GM18519 (cell line): Measurements from ENCODE around the gene TAPBP.
"Not testable (repeated sequence)": the region's sequence is repeated elsewhere in the genome, so short reads cannot be mapped to it uniquely, and the experiment has no call there.

Experiments used
- ATAC-seq: cut with Tn5 transposase; IDR thresholded peaks from one replicate; pipeline ENCODE4 v1.9.1; 2021; ENCODE audit warnings: mild to moderate bottlenecking, moderate library complexity; ENCODE audit not compliant: unreplicated experiment, low FRiP score

TAPBP gene

DNA sequence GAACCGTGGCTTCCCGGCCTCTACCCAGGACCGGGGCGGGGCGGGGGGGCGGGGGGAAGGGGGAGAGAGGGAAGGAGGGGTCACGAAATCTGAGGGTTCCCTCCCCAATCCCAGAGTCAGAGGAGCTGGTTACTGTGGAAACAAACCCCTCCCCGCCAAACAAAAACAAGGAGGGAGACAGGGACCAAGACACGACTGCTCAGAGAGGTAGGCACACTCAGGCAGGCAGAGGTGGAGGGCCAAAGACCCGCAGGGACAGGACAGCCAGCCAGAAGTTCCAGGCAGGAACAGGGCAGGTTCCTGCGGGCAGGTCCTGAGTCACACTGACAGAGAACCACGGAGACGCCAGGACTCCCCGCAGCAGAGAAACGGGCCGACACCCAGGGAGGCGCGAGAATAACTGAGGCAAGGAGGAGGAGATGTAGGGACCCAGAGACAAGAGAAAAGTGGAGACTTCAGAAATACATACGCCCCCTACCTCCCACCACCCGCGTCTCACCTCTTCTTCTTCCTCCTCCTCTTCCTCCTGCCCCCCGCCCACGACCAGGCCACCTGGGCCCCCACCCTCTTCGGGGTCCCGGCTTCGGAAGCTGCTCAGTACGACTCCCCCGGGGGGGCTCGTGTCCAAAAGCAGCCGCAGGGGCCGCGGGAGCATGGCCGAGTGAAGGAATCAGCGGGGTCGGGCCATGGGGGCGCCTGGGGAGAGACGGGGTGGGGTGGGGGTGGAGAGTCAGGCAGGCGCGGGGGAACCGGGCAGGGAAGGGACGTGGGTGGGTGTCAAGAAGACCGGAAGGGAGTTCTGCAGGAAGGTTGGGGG, 15.7 kb downstream of the TAPBP start:
- ATAC-seq = no peak

- no peak for ATAC-seq
Measured at GRCh38 chr6:33297406-33297955, 16.4 kb downstream of the TAPBP start.

- ATAC-seq = no peak
Measured at GRCh38 chr6:33296797-33297405, 17.0 kb downstream of the TAPBP start.

DNA sequence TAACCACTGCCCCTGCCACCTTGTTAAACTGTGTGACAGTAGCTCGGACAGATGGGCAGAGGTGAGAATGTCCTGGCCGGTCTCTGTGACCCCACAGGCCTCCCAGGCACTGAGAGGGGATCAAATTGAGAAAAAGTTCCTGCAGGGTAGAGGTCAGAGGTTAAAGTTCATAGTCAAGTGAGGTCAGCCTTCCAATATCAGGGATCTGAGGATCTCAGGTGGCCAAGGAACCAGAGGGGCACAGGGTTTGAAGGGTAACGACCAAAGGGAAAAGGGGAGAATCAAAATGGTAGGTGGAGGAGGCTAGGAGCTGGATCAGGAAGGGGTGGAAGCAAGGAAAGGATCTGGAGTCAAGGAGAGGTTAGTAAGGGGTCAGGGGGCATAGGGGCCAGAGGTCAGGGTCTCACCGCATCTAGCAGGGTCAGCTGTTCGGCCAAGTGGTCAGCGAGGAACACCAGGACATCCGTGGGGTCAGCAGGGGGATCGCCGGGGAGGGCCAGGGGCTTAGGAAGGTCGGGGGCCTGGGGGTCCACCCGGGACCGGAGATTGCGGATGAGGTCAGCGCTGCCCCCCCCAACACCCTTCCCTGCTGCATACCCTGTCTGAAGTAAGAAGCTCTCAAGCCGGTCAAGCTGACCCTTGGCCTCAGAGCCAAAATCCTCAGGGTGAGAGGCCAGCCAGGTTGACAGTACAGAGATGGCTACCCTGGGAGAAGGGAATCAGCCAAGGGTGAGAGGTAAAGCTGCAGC, 18.1 kb downstream of the TAPBP start:
- ATAC-seq = no peak

- no peak for ATAC-seq
Measured at GRCh38 chr6:33294086-33294823, 19.6 kb downstream of the TAPBP start.

GRCh38 chr6:33292996-33293682, 20.7 kb downstream of the TAPBP start:
- ATAC-seq = no peak

- no peak for ATAC-seq
Measured at GRCh38 chr6:33290459-33290858, 23.4 kb downstream of the TAPBP start.

DNA sequence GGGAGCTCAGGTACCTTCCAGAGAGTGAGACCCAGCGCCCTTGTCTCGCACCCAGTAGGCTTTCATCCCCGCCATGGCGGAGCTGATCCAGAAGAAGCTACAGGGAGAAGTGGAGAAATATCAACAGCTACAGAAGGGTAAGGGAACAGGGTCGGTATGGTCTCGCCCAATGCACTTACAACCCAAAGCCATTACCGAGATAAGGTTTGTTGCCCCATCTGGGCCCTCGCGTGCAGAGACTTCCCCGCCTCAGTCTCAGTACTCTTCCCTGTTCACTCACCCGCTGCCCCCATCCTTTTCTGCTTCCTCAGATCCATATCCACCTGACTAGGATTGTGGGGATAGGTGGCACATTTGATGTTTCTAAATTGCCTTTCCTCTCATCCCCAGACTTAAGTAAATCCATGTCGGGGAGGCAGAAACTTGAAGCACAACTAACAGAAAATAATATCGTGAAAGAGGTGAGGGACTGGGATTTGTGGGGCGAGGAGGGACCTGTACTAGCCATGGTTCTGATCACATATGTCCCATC, 24.0 kb downstream of the TAPBP start:
- no peak for ATAC-seq

DNA sequence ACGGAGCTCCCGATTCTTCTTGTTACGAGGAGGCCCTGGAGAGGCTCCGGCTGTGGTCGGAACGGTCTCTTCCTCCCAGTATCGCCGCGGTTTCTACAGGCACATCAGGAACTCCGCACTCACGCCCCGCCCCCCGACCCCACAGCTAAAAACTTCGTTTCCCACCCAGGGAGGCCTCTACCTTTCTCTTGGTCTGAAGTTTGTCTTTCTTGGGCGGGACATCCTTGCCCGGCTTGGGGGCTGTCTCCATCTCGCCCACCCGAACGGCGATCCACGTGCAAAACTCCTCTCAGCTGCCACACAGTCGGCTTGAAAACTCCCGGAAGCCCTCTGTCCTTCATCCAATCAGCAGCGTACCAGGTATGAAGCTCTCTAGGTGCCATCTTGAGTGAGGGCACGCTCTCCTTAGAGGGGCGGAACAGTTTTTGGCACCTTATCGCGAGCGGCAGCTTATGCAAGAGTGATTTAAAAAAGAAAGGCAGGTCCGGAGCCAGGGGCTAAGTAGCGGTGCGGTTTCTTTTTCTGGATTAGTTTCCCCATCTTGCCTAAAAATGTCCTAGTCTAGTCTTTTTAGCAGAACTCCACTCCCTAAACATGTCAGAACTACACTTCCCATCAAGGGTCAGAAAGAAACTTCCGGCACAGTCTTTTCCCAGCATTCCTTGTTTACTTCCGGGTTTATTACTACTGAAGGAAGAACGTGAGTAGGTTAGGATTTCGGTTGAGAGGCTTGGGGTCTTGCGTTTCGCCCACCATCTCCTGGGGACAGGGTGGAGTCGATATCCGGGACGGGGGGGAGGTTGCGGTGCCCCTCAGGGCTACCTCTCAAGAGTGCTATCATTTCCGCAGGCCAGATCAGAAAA, 24.7 kb downstream of the TAPBP start, which contains the start of the genes PFDN6 and WDR46:
Gene PFDN6, plus strand, starts transcription at position 681 of the 863 bp plus-strand sequence. CDS start 256 bp downstream, outside the sequence.
Gene WDR46, minus strand, starts transcription at position 319 of the 863 bp plus-strand sequence. Its CDS starts 69 bp downstream, at position 250.
- ATAC-seq = peak; percentile 64

DNA sequence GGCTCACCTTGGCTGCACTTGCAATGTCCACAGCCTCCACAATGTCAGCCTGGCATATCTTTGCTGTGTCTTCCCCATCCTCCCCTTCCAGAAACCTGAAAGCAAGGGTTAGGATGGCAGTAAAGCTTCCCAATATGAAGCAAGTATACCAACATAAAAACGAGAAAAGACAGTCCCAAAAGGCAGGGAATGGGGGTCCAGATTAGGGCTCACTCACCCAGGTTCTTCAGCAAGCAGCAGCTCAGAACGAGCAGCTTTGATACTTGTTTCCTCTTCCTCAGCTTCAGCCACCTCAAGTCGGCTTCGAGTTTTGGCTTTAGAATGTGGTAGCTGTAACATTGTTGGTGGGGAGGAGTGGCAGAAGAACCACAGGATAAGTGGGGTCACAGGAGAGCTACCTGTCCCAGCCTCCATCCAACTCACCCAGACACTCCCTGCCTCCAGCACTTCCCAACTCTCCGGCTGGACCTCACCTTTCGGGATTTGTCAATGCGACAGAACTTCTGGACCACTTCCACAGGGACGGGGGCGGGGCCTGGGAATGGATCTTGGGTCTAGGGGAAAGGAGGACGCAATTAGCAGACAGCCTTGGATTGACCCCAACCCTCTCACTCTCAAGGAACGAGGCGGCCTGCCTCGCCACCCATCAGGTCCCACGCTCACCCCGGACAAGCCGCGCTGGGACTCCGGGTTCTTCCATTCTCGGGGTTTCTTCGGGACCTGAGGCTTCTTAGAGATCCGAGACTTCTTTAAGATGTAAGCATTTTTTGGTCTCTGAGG, 25.5 kb downstream of the TAPBP start:
- no peak for ATAC-seq

DNA sequence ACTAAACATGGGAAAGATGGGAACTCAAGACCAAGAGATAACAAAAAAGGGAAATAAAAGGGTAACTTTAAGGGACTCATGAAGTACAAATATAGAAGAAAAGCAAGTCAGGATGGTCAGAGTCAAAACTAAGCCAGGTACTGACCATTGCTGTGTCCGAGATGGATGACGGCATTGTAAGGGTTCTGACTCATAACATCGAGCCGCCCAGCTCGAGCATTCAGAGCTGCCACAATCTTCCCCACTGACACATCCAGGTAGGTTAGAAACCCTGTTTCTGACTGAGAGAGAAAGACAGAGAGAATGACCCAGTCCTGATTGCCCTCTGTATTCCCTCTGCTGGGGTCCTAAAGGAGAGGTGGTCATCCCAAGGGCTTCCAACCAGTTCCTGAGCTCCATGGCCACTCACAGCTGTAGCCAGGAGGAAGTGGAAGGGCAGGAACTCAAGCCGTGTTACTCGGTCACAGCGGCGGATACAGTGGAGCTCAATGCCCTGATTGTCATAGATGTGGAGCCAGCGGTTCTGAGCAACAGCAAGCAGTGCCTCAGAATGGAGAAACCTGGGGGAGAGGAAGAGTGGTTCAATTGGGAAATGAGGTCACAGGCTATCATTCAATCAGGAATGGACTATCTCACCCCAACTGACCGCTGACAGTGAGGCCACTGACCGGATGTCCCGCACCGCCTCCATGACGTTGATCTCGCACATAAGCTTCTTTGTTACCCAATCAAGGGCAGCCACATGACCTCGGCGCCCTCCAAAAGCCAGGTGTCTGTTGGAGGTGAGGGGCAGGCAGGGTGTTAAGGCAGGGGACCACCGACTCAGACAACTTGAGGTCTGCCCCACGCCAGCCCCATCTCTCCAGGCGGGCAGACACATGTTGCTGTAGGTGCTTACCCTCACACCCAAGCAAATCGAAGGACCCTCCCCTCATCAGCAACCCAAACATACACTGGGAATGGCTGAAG, 26.6 kb downstream of the TAPBP start:
- no peak for ATAC-seq

- not testable (repeated sequence) for ATAC-seq
Measured at GRCh38 chr6:33285214-33285613, 28.7 kb downstream of the TAPBP start.

GRCh38 chr6:33280539-33280938, 33.3 kb downstream of the TAPBP start:
- no peak for ATAC-seq

- ATAC-seq = no peak
Measured at GRCh38 chr6:33279971-33280511, 33.8 kb downstream of the TAPBP start.

GRCh38 chr6:33279257-33279695, 34.6 kb downstream of the TAPBP start:
- no peak for ATAC-seq

DNA sequence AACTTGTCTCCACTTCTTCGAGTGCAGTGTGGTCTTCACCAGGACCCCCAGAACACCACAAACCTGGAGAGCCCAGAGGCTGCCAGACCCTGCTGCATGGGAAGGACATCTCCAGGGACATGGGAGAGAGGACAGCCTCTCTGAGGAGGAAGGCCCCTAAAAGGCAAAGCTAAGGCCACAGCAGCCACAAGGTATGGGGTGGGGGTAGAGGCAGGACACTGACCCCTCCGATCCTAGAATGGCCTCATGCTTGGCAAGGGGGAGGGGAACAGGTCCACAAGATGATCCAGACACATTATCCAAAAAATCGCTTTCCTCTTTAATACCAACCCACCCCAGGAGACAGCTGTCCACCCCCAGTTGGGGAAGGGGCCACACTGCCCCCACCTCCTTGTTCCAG, 35.1 kb downstream of the TAPBP start:
- ATAC-seq = no peak
